Hematopoietic multipotent progenitor cell (in vitro differentiated cells): ENCODE measurements around the gene RNU6-9. TPM values are rescaled to one million over a fixed set of nuclear protein-coding genes. Genes with fewer than 3 reads are reported as not detected.
"Not testable (repeated sequence)": the region's sequence is repeated elsewhere in the genome, so short reads cannot be mapped to it uniquely, and the experiment has no call there.

ENCODE experiments used
- DNase-seq, 3 donors: peaks; one replicate each; pipeline ENCODE4 v3.0.0-alpha.2; 2011 to 2015; ENCODE audit warnings: low read depth in 2 of 3, low spot score in 2 of 3
- total RNA-seq: library from RNA; depleted of rRNA; stranded (reverse); fragments of >200 nt; gene quantifications from one replicate; pipeline ENCODE4 v1.2.3, GENCODE V29; 2012

The RNU6-9 gene
- total RNA-seq, 1 donor: not detected

DNA sequence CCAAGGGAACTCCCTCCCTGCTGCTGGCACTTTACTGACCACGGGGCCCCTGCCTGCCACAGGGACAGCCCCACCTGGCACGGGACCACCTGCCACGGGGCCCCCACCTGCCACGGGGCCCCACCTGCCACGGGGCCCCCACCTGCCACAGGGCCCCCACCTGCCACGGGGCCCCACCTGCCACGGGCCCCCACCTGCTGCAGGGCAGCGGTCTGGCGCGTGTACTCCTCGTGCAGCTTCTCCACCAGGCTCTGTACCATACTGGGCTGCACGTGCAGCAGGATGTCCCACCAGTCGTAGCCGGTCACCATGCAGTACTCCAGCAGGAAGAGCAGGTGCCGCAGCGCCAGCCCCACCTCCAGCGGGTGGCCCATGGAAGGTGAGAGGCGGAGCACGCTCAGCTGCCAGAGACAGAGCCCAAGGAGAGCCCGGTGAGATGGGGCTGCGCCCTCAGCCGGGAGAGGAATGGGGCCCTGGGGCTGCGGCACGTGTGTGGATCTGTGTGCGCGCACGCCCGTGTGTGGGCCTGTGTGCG lies 16.4 kb upstream of the RNU6-9 start:
- no peak for DNase-seq

DNA sequence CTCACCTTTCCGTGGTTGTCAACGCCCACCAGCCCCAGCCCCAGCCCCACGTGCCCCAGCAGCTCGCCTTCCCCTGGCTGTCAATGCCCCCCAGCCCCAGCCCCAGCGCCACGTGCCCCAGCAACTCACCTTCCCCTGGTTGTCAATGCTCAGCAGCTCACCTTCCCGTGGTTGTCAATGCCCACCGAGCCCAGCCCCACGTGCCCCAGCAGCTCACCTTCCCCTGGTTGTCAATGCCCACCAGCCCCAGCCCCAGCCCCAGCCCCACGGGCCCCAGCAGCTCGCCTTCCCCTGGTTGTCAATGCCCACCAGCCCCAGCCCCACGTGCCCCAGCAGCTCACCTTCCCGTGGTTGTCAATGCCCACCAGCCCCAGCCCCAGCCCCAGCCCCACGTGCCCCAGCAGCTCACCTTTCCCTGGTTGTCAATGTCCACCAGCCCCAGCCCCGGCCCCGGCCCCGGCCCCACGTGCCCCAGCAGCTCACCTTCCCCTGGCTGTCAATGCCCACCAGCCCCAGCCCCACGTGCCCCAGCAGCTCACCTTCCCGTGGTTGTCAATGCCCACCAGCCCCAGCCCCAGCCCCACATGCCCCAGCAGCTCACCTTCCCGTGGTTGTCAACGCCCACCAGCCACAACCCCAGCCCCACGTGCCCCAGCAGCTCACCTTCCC lies 15.2 kb upstream of the RNU6-9 start:
- DNase-seq: not testable (repeated sequence)

DNA sequence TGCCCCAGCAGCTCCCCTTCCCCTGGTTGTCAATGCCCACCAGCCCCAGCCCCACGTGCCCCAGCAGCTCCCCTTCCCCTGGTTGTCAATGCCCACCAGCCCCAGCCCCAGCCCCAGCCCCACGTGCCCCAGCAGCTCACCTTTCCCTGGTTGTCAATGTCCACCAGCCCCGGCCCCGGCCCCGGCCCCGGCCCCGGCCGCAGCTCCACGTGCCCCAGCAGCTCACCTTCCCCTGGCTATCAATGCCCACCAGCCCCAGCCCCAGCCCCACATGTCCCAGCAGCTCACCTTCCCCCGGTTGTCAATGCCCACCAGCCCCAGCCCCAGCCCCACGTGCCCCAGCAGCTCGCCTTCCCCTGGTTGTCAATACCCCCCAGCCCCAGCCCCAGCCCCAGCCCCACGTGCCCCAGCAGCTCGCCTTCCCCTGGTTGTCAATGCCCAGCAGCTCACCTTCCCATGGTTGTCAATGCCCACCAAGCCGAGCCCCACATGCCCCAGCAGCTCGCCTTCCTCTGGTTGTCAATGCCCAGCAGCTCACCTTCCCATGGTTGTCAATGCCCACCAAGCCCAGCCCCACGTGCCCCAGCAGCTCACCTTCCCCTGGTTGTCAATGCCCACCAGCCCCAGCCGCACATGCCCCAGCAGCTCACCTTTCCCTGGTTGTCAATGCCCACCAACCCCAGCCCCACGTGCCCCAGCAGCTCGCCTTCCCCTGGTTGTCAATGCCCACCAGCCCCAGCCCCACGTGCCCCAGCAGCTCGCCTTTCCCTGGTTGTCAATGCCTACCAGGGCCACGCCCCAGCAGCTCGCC lies 14.3 kb upstream of the RNU6-9 start:
- DNase-seq: not testable (repeated sequence)

DNA sequence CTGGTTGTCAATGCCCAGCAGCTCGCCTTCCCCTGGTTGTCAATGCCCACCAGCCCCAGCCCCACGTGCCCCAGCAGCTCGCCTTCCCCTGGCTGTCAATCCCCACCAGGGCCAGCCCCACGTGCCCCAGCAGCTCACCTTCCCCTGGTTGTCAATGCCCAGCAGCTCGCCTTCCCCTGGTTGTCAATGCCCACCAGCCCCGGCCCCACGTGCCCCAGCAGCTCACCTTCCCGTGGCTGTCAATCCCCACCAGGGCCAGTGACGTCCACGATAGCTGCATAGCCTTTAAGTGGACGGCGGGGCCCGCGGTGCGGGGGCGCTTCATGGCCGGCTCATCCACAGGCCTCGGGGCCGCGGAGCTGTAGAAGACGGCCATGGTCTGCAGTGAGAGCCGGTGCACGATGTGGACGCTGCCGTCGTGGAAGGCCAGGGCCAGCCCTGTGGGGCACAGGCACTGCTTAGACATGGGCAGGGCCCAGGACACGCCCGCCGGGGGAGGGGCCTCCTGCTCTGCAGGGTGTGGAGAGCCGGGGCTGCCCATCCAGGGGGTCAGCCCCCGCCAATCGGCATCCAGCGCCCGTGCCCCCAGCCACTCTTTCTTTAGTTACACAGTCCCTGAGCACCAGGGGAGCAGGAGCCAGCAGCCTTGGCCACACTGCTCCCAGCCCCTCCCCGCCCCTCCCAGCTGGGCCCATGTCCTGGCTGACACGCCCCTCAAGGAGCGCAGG lies 13.4 kb upstream of the RNU6-9 start:
- no peak for DNase-seq

DNA sequence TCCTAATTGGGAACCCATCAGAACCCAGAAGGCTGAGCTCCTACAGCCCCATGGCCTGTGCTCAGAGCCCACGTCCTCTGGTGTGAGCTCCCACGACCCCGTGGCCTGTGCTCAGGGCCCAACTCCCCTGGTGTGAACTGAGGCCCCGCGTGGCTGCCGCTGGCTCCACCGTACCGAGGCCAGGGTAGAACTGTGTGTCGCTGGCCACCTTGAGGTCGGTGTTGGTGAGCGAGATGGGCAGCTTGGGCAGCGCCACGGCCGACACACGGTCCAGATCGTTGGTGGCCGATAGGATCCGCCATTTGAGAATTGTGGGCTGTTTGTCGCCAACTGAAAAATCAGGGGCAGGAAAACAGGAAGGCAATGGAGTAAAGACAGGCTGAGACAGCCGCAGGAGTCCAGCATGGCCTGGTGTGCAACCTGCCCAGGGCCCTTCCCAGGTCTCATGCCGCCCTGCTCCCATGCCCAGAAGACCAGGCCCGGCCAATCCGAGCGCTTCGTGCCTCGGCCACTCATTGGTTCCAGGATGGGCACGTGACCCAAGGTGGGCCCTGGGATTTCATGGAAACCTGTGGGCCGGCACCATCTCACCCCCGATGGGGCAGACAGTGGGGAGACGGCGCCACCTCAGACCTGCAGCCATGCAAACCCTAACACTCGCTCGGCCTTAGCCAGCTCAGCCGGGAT lies 11.8 kb upstream of the RNU6-9 start:
- no peak for DNase-seq

DNA sequence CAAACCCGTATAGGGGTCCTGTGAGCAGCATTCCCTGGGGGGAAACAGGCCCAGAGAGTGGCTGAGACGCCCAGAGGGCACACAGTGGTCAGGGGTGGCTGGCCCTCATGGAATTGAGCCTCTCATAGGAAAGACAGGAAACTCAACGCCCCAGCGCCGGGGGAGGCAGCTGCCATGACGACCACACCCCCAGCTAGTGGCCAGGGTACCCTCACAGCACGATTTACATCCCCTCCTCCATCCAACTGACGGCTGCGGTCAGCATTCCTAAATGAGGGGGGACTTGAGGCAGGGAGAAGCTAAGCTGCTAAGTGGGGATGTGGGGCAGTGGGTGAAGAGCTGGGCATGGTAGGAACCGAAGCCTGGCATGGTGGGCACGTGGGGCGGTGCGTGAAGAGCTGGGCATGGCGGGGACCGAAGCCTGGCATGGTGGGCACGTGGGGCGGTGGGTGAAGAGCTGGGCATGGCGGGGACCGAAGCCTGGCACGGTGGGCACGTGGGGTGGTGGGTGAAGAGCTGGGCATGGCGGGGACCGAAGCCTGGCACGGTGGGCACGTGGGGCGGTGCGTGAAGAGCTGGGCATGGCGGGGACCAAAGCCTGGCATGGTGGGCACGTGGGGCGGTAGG lies 10.3 kb upstream of the RNU6-9 start:
- DNase-seq: no peak

DNA sequence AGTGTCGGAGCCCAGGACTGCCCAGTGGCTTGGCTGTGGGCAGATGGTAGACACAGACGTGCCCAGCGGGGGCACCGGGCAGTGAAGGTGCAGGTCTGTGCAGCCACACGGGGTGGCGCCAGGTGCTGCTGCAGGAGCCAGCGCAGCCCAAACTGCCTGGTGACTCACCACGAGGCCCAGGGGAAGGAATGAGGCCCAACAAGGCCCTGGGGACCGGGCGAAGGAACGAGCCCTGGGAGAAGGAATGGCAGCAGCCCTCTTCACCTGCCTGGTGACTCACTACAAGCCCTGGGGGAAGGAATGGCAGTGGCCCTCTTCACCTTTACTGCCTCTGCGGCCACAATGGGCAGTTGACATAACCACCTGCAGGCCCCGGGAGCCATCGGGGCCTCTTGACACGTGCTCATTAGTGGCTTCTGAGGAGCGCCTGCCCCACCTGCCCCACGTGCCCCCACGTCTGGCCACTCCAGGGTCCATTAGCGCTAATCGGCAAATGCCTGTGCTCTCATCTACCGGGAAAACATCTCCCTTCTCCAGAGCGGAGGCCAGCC lies 9.5 kb upstream of the RNU6-9 start:
- DNase-seq: no peak

DNA sequence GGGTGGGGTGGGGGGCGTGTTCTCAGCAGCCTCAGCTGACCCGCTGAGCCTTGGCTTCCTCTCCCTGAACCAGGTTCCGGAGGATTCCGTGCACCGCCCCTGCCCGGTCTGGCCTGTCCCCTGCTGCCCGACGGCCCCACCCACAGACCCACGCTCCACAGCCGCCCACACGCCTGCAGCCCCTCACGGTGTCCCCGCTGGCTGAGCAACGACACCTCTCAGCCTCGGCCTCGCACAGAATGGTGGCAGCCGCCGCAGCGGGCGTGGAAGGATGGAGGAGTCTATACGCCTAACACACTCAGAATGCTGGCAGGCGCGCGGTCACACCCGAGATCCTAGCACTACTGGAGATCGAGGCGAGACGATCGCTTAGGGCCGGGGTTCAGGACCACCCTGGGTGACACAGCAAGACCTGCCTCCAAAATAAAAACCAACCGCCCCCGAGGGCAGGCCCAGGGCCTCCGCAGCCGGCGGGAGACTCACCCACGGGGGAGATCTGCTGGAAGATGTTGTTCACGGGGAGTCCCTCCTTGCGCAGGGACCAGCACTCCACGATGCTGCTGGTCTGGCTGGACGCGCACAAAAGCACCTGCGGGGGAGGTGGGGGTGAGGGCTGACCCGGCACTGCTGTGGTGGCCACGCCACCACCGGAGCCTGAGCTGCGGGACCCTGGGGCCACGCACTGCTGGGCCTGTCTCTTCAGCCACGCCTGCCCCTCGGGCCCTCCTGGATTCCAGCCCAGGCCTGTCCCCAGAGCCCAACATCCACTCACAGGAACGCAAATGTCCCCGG lies 8.7 kb upstream of the RNU6-9 start:
- DNase-seq: no peak

DNA sequence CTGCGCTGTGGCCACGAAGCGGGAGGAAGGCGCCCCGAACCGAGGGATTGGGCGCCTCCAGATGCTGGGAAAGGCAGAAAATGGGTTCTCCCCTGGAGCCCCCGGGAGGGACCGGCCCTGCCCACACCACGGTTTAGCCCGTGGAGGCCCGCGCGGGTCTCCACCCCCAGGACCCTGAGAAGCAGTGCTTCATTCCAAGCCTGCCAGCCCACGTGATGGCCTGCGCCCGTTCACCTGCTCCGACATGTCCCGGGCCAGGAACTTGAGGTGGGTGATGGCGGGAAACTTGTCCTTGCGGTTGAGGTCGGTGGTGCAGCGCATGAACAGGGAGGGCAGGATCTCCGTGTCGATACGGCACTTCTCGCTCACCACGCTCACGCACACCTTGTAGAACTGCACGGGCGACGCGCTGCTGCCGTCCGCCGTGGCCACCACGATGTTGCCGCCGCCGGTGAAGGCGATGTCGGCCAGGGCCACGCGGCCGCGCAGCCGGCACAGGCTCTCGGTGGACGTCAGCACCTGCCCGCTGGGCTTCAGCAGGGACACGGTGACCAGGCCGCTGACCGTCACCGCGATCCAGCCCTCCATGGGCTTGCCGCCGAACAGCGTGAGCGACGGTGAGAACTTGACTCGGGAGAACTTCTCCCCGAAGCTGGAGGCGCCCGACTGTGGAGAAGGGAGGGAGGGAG lies 7.6 kb upstream of the RNU6-9 start:
- DNase-seq: no peak

DNA sequence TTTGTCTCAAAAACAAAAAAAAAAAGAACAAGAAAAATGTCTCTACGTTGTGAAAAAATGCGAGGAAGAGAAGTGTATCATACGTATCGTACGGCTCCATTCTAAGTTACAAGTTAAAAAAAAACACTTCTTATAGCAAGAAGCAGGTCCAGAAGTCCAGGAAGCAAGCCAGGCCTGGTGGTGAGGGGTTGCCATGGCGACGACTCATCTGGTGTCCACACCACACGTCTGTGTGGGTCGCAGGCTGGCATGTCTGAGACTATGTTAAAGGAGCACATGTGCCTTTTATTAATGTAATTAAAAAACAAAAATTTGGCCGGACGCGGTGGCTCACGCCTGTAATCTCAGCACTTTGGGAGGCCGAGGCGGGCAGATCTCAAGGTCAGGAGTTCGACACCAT lies 6.2 kb upstream of the RNU6-9 start:
- no peak for DNase-seq

DNA sequence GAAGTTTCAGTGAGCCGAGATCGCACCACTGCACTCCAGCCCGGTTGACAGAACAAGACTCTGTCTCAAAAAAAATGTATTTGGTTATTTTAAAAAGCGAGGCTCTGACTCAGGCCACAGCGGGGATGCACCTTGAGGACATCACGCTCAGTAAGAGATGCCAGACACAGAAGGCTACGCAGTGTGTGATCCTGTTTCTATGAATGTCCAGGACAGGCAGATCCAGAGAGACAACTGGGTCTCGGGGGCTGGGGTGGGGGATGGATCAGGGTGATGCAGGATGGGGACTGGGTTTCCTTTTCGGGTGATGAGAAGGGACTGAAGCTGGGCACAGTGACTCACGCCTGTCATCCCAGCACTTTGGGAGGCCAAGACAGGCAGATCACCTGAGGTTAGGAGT lies 5.7 kb upstream of the RNU6-9 start:
- DNase-seq: no peak

DNA sequence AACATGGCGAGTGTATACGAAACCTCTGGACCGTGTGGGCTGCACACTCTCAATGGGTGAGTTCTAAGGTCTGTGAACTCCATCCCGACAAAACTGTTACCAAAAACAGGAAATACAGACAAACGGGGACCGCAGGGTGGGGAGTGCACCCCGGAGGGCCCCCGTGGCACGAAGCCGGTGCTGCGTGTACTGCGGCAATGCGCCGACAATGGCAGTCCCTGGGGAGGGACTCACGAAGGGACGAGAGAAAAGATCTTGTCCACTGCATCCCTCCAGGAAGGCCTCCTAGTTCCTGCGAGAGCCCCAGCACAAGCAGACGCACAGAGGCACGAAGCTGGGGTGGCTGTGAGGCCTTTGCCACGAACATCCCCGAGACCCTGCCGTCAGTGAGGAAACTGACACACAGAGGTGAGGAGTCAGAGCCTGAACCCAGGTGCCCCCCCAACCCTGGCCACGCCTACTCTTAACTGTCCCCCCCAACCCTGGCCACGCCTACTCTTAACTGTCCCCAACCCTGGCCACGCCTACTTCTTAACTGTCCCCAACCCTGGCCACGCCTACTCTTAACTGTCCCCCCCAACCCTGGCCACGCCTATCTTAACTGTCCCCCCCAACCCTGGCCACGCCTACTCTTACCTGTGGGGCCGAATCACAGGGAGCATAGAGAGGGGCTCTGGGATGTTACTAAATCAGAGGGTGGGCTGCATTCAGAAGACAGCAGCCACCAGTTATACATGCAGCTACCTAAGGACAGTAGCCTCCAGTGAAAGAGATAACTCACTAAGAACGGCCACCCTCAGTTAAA lies 4.5 kb upstream of the RNU6-9 start:
- no peak for DNase-seq

DNA sequence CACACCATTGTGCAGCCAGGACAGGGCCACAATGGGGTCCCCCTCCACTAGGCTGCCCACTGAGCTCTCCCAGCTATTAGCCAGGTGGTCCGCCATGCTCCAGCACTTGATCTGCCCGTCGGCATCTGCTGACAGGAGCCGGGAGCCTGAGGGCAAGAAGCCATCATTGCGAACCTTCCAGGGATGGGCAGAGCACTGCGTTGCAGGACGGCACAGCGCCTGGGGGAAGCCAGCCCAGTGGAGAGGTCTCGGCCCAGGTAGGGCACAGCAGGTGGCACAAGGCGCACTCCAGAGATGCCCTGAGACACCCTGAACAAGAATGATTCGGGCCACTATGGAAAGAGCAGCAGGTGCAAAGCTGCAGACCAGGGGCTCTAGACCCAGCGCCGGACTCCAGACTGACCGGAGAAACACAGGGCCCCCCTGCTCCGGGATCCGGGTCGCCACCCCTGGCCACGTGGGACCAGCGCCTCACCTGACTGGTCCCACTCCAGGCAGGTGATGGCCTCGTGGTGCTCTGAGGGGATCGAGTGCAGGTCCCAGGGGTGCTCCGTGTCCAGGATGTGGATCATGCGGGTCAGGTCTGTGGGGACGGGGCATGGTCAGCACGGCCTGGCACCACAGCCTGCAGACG lies 3.5 kb upstream of the RNU6-9 start:
- DNase-seq: no peak

DNA sequence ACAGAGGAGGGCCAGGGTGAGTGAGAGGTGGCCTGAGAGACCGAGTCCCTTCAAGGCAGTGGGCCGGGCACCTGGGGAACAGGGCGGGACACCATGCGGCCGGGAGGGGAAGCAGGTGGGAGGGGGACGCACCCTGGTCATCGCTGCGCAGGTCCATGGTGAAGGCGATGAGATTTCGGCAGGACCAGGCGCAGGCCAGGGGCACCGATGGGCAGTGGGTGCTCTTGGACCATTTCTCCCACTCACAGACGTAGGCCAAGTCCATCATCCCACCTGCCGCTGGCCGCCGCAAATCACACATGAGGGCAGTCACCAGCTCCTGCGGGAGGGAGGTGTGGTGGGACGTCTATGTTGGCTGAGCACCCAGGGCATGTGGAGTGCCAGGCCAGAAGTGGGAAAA lies 2.5 kb upstream of the RNU6-9 start:
- DNase-seq: no peak

DNA sequence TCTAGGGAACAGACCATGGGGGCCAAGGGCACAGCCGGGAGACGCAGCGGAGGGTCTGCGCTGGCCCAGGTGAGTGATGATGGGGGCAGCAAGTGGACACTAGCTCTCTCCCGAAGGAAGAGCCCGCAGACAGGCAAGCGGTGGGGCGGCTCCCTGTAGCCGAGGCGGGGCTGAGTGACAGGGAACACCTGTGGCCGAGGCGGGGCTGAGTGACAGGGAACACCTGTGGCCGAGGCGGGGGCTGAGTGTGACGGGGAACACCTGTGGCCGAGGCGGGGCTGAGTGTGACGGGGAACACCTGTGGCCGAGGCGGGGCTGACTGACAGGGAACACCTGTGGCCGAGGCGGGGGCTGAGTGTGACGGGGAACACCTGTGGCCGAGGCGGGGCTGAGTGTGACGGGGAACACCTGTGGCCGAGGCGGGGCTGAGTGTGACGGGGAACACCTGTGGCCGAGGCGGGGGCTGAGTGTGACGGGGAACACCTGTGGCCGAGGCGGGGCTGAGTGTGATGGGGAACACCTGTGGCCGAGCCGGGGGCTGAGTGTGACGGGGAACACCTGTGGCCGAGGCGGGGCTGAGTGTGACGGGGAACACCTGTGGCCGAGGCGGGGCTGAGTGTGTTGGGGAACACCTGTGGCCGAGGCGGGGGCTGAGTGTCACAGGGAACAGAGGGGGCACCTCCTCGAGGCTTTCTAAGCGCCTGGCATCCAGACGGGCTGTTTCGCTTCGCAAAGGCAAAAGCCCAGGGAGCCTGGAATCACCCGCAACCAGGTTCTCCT lies 1.7 kb upstream of the RNU6-9 start:
- not testable (repeated sequence) for DNase-seq

DNA sequence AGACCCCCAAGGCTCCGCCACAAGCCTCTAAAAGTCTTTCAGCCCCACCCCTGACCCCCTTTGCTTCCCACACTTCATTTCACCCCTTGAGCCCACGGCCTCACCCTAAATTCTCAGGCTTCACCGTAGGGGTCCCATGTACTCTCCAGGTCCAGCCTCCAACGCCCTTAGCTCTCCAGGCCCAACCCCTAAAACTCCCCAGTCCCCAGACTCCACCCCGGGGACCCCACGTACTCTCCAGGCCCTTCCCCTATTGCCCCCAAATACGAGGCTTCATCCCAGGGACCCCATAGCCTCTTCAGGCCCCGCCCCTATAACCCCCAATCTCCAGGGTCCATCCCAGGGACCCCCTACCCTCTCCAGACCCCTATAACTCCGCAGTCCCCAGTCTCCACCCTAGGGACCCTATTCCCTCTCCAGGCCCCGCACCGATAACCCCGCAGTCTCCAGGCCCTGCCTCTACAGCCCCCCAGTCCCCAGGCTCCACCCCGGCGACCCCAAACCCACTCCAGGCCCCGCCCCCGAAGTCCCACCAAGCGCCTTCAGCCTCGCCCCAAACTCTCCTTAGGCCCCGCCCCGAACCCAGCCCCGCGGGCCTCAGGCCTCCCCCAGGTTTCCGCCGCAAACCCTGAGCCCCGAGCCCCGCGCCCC lies 916 bp upstream of the RNU6-9 start:
- DNase-seq: no peak
